Stomach (tissue), 9 donors: Measurements from ENCODE around the gene KIF12. TPM values are rescaled to one million over a fixed set of nuclear protein-coding genes. Genes with fewer than 3 reads are reported as not detected.

Experiments used
- DNase-seq, 2 donors: peaks; one replicate each; pipeline versions ENCODE4 v3.0.0 to v3.0.0-alpha.2; 2013 to 2019
- H3K27ac ChIP-seq, 5 donors: fragments of 200-600 bp in 4 of 5; sonication (generic) in 4 of 5; one replicate each; pipeline ENCODE4 v1.5.1; 2013 to 2019; ENCODE audit warnings: mild to moderate bottlenecking in 1 of 5, moderate library complexity in 1 of 5
- H3K27me3 ChIP-seq, 3 donors: fragments of 200-600 bp; sonication (generic); one replicate each; pipeline ENCODE4 v1.5.1; 2017 to 2019; ENCODE audit warnings: mixed run types in 1 of 3
- H3K36me3 ChIP-seq, 4 donors: fragments of 200-600 bp; sonication (generic); 1 replicate in 3 of 4; 2 replicates in 1 of 4; pipeline ENCODE4 v1.5.1; 2016 to 2019
- H3K4me1 ChIP-seq, 4 donors: fragments of 200-600 bp; sonication (generic); one replicate each; pipeline ENCODE4 v1.5.1; 2016 to 2019
- H3K4me3 ChIP-seq, 4 donors: fragments of 200-600 bp; sonication (generic) in 3 of 4; one replicate each; pipeline ENCODE4 v1.5.1; 2016 to 2019; ENCODE audit warnings: mild to moderate bottlenecking in 1 of 4
- H3K9me3 ChIP-seq, 4 donors: fragments of 200-600 bp; sonication (generic); one replicate each; pipeline ENCODE4 v1.5.1; 2016 to 2019
- CTCF ChIP-seq, 7 experiments: fragments of 450-650 bp in 4 of 7; fragments of 200-600 bp in 3 of 7; sonication (generic) in 3 of 7; IDR thresholded peaks; one replicate each; pipeline ENCODE4 v1.5.1; 2016 to 2019; ENCODE audit warnings: antibody characterized with exemption in 7 of 7, control low read depth in 2 of 7, mild to moderate bottlenecking in 1 of 7
- EP300 ChIP-seq: sonication (generic); formaldehyde crosslinking; IDR thresholded peaks from one replicate; pipeline ENCODE4 v1.6.1; 2017; ENCODE audit warnings: antibody characterized with exemption
- POLR2A ChIP-seq, 4 donors: fragments of 450-650 bp; IDR thresholded peaks; one replicate each; pipeline ENCODE4 v1.6.1; 2016; ENCODE audit warnings: antibody characterized with exemption in 4 of 4, control low read depth in 2 of 4, mild to moderate bottlenecking in 1 of 4, moderate library complexity in 1 of 4
- POLR2AphosphoS5 ChIP-seq, 3 donors: sonication (generic); formaldehyde crosslinking; IDR thresholded peaks; one replicate each; pipeline ENCODE4 v1.6.1; 2016; ENCODE audit warnings: antibody characterized with exemption in 3 of 3
- WGBS, 5 donors: extraction: QIAGEN DNeasy Blood & Tissue Kit in 3 of 5; methylation state at CpG; one replicate each; pipeline versions ENCODE4 v1.1.5 to v1.1.7; 2013 to 2018; 5-methylcytosine and 5-hydroxymethylcytosine counted together
- intact Hi-C: fragments of 100-400 bp; cut with DNase I; formaldehyde crosslinking; loops from one replicate; pipeline ENCODE4 v1.15.1; 2023; ENCODE audit warnings: low total_unique reads
- polyA plus RNA-seq, 3 donors: library from polyadenylated mRNA; stranded (reverse); fragments of 200-250 nt; gene quantifications; one replicate each; pipeline ENCODE4 v1.2.3, GENCODE V29; 2013
- total RNA-seq, 5 donors: library from RNA; depleted of rRNA; stranded (reverse); fragments of >200 nt; gene quantifications; one replicate each; pipeline versions ENCODE4 v1.1.0 to v1.2.3, GENCODE V29; 2014 to 2016
- donor health status: healthy with polysubstance abuse.
- donor health status: Bipolar disorder and iron deficiency.
- donor health status: healthy.

KIF12 gene
- total and polyA plus RNA-seq, 8 donors = 3.9 to 79.4 (median 17.5) TPM

GRCh38 chr9:114077162-114077837, 21.8 kb downstream of the KIF12 start:
- Histone ChIP-seq H3K36me3 (no peaks in the 10 kb centered on the region), H3K4me3 (no peak overlapping the region), H3K4me1 (peaks cover 39 to 63% (median 48%) of the 10 kb centered on the region in 4 donors), H3K27me3 (peaks cover 0 to 7% (median 0%) of the 10 kb centered on the region in 3 donors), H3K9me3 (no peaks in the 10 kb centered on the region), H3K27ac (peak overlapping the region in 2 of 5 donors; percentile 2 to 18)
- intact Hi-C loops = no loop called here
- no peak for DNase-seq
- 48 to 60% (median 54%) methylated on average over 7 of the region's 7 CpGs for WGBS, 5 donors
- TF ChIP-seq POLR2A (IDR thresholded peaks at IDR 0.05) (no peak), POLR2AphosphoS5 (IDR thresholded peaks at IDR 0.05) (no peak), CTCF (IDR thresholded peaks at IDR 0.05) (no peak), EP300 (no peak)

- TF ChIP-seq EP300 = no peak
- peaks cover 39 to 61% (median 45%) of the 10 kb centered on the region in 4 donors for H3K4me1 ChIP-seq
- peaks cover 0 to 7% (median 0%) of the 10 kb centered on the region in 3 donors for H3K27me3 ChIP-seq
- no peak overlapping the region for H3K27ac ChIP-seq
- H3K4me3 ChIP-seq = no peak overlapping the region
- no peaks in the 10 kb centered on the region for H3K36me3 ChIP-seq
- 67 to 85% (median 76%) methylated on average over 14 of the region's 14 CpGs for WGBS, 5 donors
- DNase-seq = no peak
- no peaks in the 10 kb centered on the region for H3K9me3 ChIP-seq
- intact Hi-C loops = no loop called here
Observed at GRCh38 chr9:114076237-114077161, 22.6 kb downstream of the KIF12 start.

- 65 to 74% (median 70%) methylated on average over 4 of the region's 4 CpGs for WGBS, 5 donors
- no peak for TF ChIP-seq POLR2A (IDR thresholded peaks at IDR 0.05)
- no peak overlapping the region for H3K27ac ChIP-seq
- no peaks in the 10 kb centered on the region for H3K9me3 ChIP-seq
- intact Hi-C loops = no loop called here
- peaks cover 32 to 52% (median 42%) of the 10 kb centered on the region in 4 donors for H3K4me1 ChIP-seq
- no peaks in the 10 kb centered on the region for H3K36me3 ChIP-seq
- H3K27me3 ChIP-seq = peaks cover 0 to 7% (median 0%) of the 10 kb centered on the region in 3 donors
- H3K4me3 ChIP-seq = no peak overlapping the region
- no peak for DNase-seq
Observed at GRCh38 chr9:114075602-114076001, 23.5 kb downstream of the KIF12 start.

- intact Hi-C loops = no loop called here
- Histone ChIP-seq H3K9me3 (no peaks in the 10 kb centered on the region), H3K4me3 (no peak overlapping the region), H3K36me3 (no peaks in the 10 kb centered on the region), H3K27ac (peak overlapping the region in 4 of 5 donors; percentile 12 to 82 (median 52)), H3K4me1 (peaks cover 13 to 25% (median 20%) of the 10 kb centered on the region in 4 donors), H3K27me3 (peaks cover 0 to 5% (median 0%) of the 10 kb centered on the region in 3 donors)
- no peak for TF ChIP-seq EP300
- 42 to 56% (median 52%) methylated on average over 14 of the region's 14 CpGs for WGBS, 5 donors
- DNase-seq = peak; percentile 32 to 83
Observed at GRCh38 chr9:114072184-114073140, 26.6 kb downstream of the KIF12 start.

GRCh38 chr9:114071197-114071795, 27.8 kb downstream of the KIF12 start:
- Histone ChIP-seq H3K4me1 (peaks cover 8 to 21% (median 16%) of the 10 kb centered on the region in 4 donors), H3K27ac (no peak overlapping the region), H3K9me3 (no peaks in the 10 kb centered on the region), H3K36me3 (no peaks in the 10 kb centered on the region), H3K4me3 (no peak overlapping the region), H3K27me3 (no peaks in the 10 kb centered on the region)
- WGBS, 5 donors = 75 to 90% (median 87%) methylated on average over 6 to 7 of the region's 7 CpGs
- intact Hi-C loops = no loop called here
- DNase-seq = no peak
- TF ChIP-seq EP300 (no peak), CTCF (IDR thresholded peaks at IDR 0.05) (no peak), POLR2A (IDR thresholded peaks at IDR 0.05) (no peak), POLR2AphosphoS5 (IDR thresholded peaks at IDR 0.05) (no peak)
